HepG2 (cell line): ENCODE results near the gene KLF15. TPM values are rescaled to one million over a fixed set of nuclear protein-coding genes. Genes with fewer than 3 reads are reported as not detected.
A peak's percentile ranks its signal among the peaks of the same experiment; 100 is the strongest.

Experiments
- CEBPZ ChIP-seq: IDR thresholded peaks from 2 replicates; pipeline ENCODE4 v1.6.1; 2012; ENCODE audit warnings: low read length, improper control_type of control experiment
- GFI1 ChIP-seq: sonication (generic); formaldehyde crosslinking; IDR thresholded peaks from 2 replicates; pipeline ENCODE4 v1.5.0; 2020; ENCODE audit warnings: missing genetic modification reagents, mild to moderate bottlenecking, borderline replicate concordance
- KLF12 ChIP-seq: sonication (generic); formaldehyde crosslinking; IDR thresholded peaks from 2 replicates; pipeline ENCODE4 v1.4.0; 2020; ENCODE audit warnings: missing genetic modification reagents, borderline replicate concordance
- KLF9 ChIP-seq: IDR thresholded peaks from 2 replicates; pipeline ENCODE4 v1.6.1; 2016; ENCODE audit warnings: low read depth
- RELA ChIP-seq: sonication (generic); formaldehyde crosslinking; IDR thresholded peaks from 2 replicates; pipeline ENCODE4 v1.4.0; 2020; ENCODE audit warnings: missing genetic modification reagents
- REPIN1 ChIP-seq: sonication (generic); formaldehyde crosslinking; IDR thresholded peaks from 2 replicates; pipeline ENCODE4 v1.8.0; 2022; ENCODE audit warnings: missing genetic modification reagents, low read depth, mild to moderate bottlenecking, borderline replicate concordance
- TBP ChIP-seq: sonication (generic); formaldehyde crosslinking; IDR thresholded peaks from 2 replicates; pipeline ENCODE4 v1.5.0; 2020; ENCODE audit warnings: missing genetic modification reagents
- ZNF547 ChIP-seq: sonication (generic); formaldehyde crosslinking; IDR thresholded peaks from 2 replicates; pipeline ENCODE4 v1.5.1; 2020; ENCODE audit warnings: mild to moderate bottlenecking, missing genetic modification reagents
- ZNF556 ChIP-seq: sonication (generic); formaldehyde crosslinking; IDR thresholded peaks from 2 replicates; pipeline ENCODE4 v1.4.0; 2020; ENCODE audit warnings: mild to moderate bottlenecking, missing genetic modification reagents, borderline replicate concordance
- ZNF761 ChIP-seq: sonication (generic); formaldehyde crosslinking; conservative IDR thresholded peaks from 2 replicates; pipeline ENCODE4 v1.4.0; 2020; ENCODE audit warnings: mild to moderate bottlenecking, missing genetic modification reagents
- ZNF788 ChIP-seq: sonication (generic); formaldehyde crosslinking; IDR thresholded peaks from 2 replicates; pipeline ENCODE4 v1.5.0; 2020; ENCODE audit warnings: mild to moderate bottlenecking, missing genetic modification reagents, borderline replicate concordance
- ZNF839 ChIP-seq: sonication (generic); formaldehyde crosslinking; IDR thresholded peaks from 2 replicates; pipeline ENCODE4 v1.4.0; 2020; ENCODE audit warnings: missing genetic modification reagents, mild to moderate bottlenecking, borderline replicate concordance
- polyA plus RNA-seq, 8 experiments: library from polyadenylated mRNA; depleted of rRNA in 3 of 8; stranded (reverse) in 7 of 8; unstranded in 1 of 8; fragments of >200 nt; fragmentation: Illumina TruSeq in 4 of 8; extraction: Trizol in 4 of 8; gene quantifications; 2 replicates each; pipeline versions ENCODE4 v1.2.1 to v1.2.3, GENCODE V29; 2011 to 2016; ENCODE audit warnings: low read depth in 4 of 8, missing spikeins in 1 of 8, mixed read lengths in 1 of 8; ENCODE audit not compliant: insufficient read depth in 1 of 8
- total RNA-seq, 5 experiments: library from RNA; depleted of rRNA; stranded (reverse); fragments of >200 nt; fragmentation: Illumina TruSeq; extraction: Trizol; gene quantifications; 2 replicates each; pipeline ENCODE4 v1.2.3, GENCODE V29; 2016; ENCODE audit warnings: low read depth in 1 of 5
- TF ChIP-seq, protein P1 (sequence below), 2 experiments: sonication (generic) in 1 of 2; formaldehyde crosslinking in 1 of 2; IDR thresholded peaks; 2 replicates each; pipeline versions ENCODE4 v1.5.1 to v1.6.1; 2011 to 2020; ENCODE audit warnings: borderline replicate concordance in 1 of 2, low read depth in 1 of 2, low read length in 1 of 2, mild to moderate bottlenecking in 1 of 2, missing genetic modification reagents in 1 of 2, moderate library complexity in 1 of 2
- TF ChIP-seq, protein P2 (sequence below): sonication (generic); formaldehyde crosslinking; IDR thresholded peaks from 2 replicates; pipeline ENCODE4 v1.5.1; 2020; ENCODE audit warnings: mild to moderate bottlenecking, missing genetic modification reagents, borderline replicate concordance
- TF ChIP-seq, protein P3 (sequence below): sonication (generic); formaldehyde crosslinking; IDR thresholded peaks from 2 replicates; pipeline ENCODE4 v1.4.0; 2020; ENCODE audit warnings: missing genetic modification reagents, borderline replicate concordance

The KLF15 gene
- total and polyA plus RNA-seq, 2 of the 13 experiments (the other 11 are each of a cell fraction or from before 2014, with no cell fraction given) = 7.1 to 7.8 TPM

DNA sequence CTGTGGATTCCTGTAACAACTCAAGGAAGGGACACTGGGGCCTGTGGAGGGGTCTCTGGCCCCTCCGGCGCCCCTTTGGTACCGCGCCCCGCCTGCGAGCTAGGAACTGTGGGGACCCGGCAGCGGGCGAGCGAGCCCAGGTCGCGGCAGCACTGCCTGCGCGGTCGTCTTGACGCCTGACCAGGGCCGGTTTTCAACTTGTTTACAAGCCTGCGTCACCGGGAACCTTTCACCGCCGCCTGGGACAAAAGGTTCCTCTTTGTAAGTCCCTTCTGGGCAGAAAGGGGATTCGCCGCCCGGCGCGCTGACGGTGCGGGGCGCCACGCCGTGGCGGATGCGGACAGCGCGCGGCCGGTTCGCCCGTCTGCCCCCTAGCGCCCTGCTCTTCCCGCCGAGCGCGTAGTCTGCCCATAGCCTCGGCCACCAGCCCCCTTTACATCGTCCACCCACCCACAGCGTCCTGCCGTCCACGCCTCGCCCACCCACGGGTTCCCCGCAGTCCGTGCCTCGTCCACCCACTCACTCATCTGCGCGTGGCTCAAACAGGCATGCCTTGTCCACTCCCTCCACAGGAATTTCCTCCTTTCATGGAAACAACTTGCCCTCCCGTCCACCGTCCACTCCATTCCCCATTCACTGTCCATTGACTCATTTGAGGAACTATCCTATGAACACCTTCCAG lies 32.0 kb upstream of the KLF15 start (continued):
- peak; percentile 77; the same call in 1 of the 2 replicates for TF ChIP-seq RELA
- TF ChIP-seq GFI1 (CRISPR knock-in tag) = peak; percentile 80
- TF ChIP-seq, protein P1, sequence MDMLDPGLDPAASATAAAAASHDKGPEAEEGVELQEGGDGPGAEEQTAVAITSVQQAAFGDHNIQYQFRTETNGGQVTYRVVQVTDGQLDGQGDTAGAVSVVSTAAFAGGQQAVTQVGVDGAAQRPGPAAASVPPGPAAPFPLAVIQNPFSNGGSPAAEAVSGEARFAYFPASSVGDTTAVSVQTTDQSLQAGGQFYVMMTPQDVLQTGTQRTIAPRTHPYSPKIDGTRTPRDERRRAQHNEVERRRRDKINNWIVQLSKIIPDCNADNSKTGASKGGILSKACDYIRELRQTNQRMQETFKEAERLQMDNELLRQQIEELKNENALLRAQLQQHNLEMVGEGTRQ (IDR thresholded peaks at IDR 0.05; ENCODE audit: low read depth, low read length) = no peak
- TF ChIP-seq, protein P1 (CRISPR knock-in tag; IDR thresholded peaks at IDR 0.05; ENCODE audit: borderline replicate concordance) = no peak
- TF ChIP-seq REPIN1 = peak; percentile 81; the same call in 1 of the 2 replicates
- no peak for TF ChIP-seq TBP (CRISPR knock-in tag)
- TF ChIP-seq ZNF839 (CRISPR knock-in tag) = peak; percentile 72; the same call in 1 of the 2 replicates
- TF ChIP-seq CEBPZ = no peak
- TF ChIP-seq KLF9 (CRISPR knock-in tag) = no peak
- TF ChIP-seq, protein P2, sequence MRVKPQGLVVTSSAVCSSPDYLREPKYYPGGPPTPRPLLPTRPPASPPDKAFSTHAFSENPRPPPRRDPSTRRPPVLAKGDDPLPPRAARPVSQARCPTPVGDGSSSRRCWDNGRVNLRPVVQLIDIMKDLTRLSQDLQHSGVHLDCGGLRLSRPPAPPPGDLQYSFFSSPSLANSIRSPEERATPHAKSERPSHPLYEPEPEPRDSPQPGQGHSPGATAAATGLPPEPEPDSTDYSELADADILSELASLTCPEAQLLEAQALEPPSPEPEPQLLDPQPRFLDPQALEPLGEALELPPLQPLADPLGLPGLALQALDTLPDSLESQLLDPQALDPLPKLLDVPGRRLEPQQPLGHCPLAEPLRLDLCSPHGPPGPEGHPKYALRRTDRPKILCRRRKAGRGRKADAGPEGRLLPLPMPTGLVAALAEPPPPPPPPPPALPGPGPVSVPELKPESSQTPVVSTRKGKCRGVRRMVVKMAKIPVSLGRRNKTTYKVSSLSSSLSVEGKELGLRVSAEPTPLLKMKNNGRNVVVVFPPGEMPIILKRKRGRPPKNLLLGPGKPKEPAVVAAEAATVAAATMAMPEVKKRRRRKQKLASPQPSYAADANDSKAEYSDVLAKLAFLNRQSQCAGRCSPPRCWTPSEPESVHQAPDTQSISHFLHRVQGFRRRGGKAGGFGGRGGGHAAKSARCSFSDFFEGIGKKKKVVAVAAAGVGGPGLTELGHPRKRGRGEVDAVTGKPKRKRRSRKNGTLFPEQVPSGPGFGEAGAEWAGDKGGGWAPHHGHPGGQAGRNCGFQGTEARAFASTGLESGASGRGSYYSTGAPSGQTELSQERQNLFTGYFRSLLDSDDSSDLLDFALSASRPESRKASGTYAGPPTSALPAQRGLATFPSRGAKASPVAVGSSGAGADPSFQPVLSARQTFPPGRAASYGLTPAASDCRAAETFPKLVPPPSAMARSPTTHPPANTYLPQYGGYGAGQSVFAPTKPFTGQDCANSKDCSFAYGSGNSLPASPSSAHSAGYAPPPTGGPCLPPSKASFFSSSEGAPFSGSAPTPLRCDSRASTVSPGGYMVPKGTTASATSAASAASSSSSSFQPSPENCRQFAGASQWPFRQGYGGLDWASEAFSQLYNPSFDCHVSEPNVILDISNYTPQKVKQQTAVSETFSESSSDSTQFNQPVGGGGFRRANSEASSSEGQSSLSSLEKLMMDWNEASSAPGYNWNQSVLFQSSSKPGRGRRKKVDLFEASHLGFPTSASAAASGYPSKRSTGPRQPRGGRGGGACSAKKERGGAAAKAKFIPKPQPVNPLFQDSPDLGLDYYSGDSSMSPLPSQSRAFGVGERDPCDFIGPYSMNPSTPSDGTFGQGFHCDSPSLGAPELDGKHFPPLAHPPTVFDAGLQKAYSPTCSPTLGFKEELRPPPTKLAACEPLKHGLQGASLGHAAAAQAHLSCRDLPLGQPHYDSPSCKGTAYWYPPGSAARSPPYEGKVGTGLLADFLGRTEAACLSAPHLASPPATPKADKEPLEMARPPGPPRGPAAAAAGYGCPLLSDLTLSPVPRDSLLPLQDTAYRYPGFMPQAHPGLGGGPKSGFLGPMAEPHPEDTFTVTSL (CRISPR knock-in tag) = no peak
- 0 out of 2 replicates have a peak, but pooled peaks have one; percentile 77 for TF ChIP-seq ZNF547
- no peak for TF ChIP-seq KLF12
- TF ChIP-seq, protein P3, sequence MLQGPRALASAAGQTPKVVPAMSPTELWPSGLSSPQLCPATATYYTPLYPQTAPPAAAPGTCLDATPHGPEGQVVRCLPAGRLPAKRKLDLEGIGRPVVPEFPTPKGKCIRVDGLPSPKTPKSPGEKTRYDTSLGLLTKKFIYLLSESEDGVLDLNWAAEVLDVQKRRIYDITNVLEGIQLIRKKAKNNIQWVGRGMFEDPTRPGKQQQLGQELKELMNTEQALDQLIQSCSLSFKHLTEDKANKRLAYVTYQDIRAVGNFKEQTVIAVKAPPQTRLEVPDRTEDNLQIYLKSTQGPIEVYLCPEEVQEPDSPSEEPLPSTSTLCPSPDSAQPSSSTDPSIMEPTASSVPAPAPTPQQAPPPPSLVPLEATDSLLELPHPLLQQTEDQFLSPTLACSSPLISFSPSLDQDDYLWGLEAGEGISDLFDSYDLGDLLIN (CRISPR knock-in tag) = 0 out of 2 replicates have a peak, but pooled peaks have one; percentile 25
- peak; percentile 88; the same call in 1 of the 2 replicates for TF ChIP-seq ZNF761 (CRISPR knock-in tag)
- TF ChIP-seq ZNF788 = peak; percentile 37; the same call in 1 of the 2 replicates
- TF ChIP-seq ZNF556 (CRISPR knock-in tag) = peak; percentile 86; the same call in 1 of the 2 replicates
